NCI-H2227 (cell line): ENCODE measurements around the gene ILKAP.

Experiments used
- DNase-seq: peaks from one replicate; lab custom pipeline; 2025; ENCODE audit not compliant: unreplicated experiment; lab: John Stamatoyannopoulos, UW

ILKAP gene

DNA sequence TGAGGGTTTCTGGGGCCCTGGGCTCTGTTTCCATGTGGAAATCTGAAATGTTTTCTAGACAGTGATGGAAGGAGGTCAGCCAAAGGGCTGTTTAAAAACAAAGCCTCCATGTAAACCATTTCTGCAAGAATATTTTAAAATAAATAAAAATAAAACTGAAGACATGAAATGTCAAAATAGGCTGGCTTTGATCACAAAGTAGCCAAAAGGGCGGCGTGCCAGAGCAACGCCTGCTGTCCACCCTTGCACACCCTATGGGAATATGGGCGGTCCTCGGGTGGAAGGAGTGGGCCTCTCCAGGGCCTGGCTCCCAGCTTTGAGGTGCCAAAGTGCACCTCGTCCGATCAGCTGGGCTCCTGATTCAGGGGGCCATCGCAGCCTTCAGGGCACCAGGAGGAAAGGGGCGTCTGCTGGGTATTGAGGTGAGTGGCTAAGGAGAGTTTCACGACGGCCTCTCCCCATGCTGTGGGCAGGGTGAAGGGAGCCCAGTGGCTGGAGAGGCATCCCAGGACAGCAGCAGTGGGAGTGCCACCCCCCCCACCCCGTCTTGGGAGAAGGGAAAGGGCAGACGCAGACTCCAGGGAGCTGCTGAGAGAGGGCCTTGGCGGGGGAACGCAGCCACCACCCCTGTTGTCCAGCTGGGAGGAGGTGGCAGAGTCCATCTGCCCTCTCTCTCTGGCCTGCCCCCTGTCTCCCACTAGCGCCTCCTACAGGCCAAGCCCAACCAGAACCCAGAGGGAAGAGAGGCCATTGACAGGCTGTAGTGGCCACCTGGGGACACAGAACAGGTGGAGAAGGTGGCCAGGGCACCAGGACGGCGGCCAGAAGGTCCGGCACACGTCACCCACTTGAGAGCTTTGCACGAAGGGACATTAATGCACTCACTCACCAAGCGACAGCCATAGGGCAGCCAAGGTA lies 50.5 kb downstream of the ILKAP start:
- no peak for DNase-seq

DNA sequence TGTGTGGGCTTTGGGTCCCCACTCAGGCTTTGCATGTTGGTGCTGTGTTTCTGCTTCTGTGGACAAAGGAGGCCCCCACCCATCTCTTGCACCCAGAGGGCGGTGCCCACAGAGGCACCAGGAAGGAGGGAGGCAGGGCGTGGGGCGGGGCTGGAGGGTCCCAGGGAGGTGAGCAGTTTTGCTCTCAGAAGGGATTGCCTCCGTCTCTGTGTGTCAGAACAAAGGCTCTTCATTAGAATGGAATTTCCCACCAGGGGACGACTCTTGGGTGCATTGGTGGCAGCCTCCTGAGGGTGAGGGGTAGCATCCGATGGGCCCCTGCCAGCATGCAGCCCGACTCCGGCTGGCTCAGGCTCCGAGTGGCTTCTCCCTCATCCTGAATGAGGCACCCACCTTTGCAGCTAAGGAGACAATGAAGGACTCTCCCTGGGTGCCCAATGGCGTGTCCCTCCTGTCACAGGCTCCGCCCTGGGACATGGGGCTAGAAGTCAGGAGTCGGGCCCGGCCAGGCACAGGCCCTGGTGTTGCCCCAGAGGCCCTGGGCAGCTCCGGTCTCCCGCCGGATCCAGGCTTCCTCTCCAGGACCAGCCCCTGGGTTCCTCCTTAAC lies 51.8 kb downstream of the ILKAP start:
- no peak for DNase-seq

- no peak for DNase-seq
Observed at GRCh38 chr2:238151205-238151604, 52.3 kb downstream of the ILKAP start.

DNA sequence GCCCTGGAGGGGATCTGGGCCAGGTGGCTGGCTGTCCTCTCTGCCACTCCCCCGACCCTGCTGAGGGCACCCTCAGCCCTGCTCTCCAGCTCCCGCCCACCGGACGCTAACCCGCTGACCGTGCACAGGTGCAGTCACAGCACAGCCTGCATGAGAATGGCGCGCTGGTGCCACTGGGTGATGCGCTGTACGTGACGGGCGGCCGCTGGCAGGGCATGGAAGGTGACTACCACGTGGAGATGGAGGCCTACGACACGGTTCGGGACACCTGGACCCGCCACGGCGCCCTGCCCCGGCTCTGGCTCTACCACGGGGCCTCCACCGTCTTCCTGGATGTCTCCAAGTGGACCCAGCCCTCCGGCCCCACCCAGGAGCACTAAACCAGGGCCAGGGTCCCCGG lies 52.8 kb downstream of the ILKAP start:
- no peak for DNase-seq

GRCh38 chr2:238149841-238150572 lies 53.5 kb downstream of the ILKAP start:
- DNase-seq = no peak

- DNase-seq = no peak
Observed at GRCh38 chr2:238148981-238149380, 54.5 kb downstream of the ILKAP start.

DNA sequence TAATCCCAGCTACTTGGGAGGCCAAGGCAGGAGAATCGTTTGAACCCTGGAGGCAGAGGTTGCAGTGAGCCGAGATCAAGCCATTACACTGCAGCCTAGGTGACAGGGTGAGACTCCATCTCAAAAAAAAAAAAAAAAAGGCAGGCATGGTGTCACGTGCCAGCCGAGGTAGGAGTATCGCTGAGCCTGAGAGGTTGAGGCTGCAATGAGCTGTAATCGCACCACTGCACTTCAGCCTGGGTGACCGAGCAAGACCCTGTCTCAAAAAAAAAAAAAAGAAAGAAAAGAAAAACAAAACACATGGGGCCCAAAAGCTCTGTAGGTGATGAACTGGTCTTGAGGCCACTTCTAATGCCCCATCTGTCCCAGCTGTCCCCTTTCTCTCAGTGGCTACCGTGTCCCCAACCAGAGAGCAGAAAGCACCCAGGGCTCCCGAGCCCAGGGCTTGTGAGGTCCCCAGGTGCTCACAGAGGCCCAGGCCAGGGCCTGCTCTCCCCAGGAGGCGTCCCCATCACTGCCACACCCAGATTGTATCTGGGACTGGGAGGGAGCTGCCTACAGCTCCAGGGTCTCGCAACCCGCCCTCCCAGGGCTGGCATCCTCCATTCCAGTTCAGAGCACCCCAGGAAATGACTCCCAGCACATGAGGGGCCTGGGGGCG lies 56.5 kb downstream of the ILKAP start:
- DNase-seq = no peak

GRCh38 chr2:238145851-238146250 lies 57.6 kb downstream of the ILKAP start:
- DNase-seq = no peak

DNA sequence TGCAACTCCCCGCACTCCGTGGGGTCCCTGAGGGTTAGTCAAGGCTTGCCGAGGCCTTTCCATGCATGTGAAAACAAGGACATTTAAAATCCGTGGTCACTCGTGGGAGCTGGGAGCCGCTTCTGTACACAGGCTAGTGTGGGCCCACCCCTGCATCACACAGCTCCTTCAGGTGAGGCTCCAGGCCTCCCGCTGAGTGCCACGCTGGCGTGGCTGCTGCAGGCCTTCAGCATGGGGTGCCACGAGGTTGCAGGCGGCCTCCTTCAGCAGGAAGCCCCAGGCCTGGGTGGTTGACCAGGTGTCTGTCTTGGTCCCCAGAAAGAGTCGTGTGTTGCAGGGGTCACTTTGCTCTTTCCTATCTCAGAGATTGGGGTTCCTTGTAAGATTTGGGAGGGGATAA lies 58.4 kb downstream of the ILKAP start:
- no peak for DNase-seq

GRCh38 chr2:238144262-238144661 lies 59.2 kb downstream of the ILKAP start:
- DNase-seq = no peak

DNA sequence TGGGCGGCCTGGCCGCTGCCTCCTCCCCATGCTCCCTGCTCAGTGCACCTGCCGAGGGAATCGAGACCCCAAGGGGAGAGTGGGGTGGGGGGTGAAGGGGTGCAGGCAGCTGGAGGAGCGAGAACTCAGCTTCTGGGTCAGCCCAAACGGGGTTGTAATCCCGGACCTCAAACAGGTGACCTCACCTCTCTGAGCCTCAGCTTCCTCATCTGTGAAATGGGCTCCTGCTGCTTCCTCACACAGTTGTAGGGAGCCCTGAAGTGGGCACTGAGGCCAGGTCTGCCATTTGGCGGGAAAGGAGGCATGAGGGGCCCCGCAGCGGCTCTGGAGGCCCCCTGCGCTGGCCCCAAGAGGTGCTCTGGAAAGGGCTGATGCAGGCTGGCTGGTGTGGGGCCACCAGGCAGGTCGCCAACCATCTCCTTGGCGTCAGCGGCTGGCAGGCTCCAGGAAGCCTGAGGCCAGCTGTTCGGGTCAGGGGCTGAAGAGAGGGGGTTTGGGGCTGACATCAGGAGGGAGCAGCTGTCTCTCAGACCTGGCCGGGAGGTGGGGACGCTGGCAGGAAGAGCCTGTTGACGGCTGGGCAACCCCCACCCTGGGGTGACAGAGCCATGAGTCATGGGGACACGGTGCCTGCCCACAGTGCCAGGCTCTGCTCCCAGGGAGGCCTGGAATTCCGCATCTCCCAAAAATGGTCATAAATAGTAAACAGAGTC lies 60.1 kb downstream of the ILKAP start:
- DNase-seq = no peak

DNA sequence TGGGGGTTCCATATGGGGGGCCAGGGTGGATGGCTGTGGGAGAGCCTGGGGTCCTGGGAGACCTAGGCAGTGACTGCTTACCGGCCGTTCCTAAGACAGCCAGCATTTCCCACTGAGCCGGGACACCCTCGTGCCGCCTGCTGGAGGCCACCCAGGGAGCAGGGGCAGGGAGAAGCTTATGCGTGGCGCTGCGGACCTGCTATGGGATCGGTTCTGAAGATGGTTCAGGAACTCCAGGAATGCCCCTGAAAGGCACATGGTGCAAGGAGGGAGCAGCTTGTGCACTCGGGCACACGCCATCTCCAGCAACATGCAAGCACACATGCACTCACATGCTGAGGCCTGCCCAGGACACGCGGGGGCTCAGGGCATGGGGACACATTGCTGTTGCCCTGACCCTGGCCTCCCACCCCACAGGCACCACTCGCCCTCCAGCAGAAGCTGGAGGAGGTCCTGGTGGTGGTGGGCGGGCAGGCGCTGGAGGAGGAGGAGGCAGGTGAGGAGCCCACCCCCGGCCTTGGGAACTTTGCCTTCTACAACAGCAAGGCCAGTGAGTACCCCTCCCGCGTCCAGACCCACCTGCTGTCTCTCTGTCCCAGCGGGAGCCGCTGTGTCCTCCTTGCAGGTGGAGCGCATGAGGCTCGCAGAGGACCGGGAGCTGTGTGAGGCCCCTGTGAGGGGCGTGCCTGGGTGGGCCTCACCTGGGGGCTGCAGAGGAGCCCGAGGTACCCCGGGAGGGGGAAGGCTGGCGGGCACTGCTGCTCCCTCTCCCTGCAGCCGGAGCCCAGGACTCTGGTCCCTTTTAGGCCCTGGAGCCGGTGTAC lies 60.9 kb downstream of the ILKAP start:
- DNase-seq = no peak

DNA sequence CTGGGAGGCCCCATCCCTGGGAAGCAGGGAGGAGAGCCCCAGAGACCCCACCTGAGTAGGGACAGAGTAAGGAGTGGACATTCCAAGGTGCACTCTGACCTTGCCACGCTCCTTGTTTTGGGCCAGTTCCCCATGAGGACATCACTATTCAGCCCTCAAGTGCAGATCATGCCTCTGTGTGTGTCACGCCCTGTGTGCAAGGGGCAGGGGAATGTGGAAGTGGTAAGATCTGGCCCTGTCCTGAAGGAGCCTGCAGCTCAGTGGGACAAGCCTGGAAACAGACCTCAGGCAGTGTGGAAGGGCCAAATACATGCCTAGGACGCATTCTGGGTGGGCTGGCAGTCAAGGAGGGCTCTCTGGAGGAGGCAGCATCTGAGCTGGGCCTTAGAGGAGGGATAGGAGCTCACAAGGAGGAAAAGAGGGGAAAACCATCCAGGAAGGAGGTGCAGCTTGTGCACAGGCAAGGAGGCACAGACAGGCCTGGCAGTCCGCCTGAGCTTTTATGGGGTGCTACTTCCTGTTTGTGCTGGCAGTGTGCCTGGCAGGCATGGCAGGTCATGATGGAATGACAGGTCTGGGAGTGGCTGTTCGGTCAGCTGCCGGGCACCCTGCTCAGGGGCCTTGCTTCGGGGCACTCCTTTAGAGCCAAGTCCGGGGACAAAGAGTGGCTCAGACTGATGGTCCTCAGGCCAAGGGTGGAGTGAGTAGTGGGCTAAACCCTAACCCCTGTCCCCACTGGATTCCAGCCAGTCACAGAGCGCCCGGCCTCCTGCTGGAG lies 61.8 kb downstream of the ILKAP start:
- no peak for DNase-seq

DNA sequence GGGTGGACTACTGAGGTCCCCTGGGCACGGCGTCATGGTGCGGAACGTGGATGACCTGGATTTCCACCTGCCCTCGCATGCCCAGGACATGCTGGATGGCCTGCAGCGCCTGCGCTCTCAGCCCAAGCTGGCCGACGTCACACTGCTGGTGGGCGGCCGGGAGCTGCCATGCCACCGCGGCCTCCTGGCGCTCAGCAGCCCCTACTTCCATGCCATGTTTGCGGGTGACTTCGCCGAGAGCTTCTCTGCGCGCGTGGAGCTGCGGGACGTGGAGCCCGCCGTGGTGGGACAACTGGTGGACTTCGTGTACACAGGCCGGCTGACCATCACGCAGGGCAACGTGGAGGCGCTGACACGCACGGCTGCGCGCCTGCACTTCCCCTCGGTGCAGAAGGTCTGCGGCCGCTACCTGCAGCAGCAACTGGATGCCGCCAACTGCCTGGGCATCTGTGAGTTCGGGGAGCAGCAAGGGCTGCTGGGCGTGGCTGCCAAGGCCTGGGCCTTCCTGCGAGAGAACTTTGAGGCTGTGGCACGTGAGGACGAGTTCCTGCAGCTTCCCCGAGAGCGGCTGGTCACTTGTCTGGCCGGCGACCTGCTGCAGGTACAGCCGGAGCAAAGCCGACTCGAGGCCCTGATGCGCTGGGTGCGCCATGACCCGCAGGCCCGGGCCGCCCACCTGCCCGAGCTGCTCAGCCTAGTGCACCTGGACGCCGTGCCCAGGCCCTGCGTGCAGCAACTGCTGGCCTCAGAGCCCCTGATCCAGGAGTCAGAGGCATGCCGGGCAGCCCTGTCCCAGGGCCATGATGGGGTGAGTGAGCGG lies 62.6 kb downstream of the ILKAP start:
- no peak for DNase-seq

GRCh38 chr2:238140040-238140439 lies 63.5 kb downstream of the ILKAP start:
- no peak for DNase-seq

DNA sequence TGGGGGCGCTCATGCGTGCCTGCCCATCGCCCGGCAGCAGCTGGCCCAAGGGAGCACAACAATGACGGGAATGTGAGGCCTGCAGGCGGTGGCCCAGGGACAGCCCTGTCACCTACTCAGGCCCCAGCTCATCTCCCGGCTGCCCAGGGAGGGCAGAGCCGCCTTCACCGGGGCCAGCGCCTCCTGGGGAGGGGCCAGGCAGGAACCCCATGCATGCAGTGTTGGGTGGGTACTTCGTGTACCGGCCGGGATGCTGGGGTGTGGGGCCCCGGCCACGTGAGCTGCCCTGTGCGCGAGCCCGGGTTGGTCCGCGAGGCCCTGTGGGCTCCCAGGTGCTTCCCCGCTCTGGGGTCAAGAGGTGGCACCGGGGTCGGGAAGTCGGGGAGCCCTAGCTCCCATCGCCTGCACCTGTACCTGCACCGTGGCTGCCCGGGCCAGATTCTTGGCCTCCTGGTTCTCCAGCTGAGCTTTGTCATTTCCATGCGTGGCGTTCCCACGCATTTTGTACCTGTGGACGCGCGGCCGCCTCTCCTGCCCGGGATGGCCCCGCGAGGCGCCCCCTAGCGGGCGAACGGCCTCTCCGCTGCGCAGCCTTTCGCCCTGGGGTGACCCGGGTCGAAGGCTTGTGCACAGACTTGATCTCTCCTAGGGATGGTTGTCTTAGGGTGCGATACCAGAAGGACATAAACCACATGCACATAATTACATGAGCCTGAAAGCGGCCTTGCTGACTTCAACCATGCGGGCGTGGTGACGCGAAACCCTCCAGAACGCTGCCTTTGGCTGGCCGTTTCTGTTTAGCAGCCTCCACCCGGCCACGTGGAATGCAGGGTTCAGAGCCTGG lies 64.1 kb downstream of the ILKAP start:
- DNase-seq = no peak
